ENCODE measurements around the gene OR52D1.

Gene OR52D1

GRCh38 chr11:5536482-5536881 lies 48.0 kb downstream of the OR52D1 start:
- POLR2A ChIA-PET, result no interaction called here
- TF ChIP-seq LEF1 (IDR thresholded peaks at IDR 0.05; ENCODE audit: borderline replicate concordance) (no peak), FOXA1 (IDR thresholded peaks at IDR 0.05) (no peak), HDGF (IDR thresholded peaks at IDR 0.05; ENCODE audit: borderline replicate concordance) (no peak), SUZ12 (IDR thresholded peaks at IDR 0.05) (no peak), TARDBP (IDR thresholded peaks at IDR 0.05) (no peak)
- CTCF ChIA-PET, result interaction anchor here (0.5 kb wide), 1 partner anchor 1990 kb away, joined by 4 read pairs; no protein-coding TSS in a partner anchor
- DNase-seq (ENCODE audit: extremely low spot score), result no peak

Data from HEK293T (cell line).